Measurements from ENCODE around the gene ACBD7.

DNA sequence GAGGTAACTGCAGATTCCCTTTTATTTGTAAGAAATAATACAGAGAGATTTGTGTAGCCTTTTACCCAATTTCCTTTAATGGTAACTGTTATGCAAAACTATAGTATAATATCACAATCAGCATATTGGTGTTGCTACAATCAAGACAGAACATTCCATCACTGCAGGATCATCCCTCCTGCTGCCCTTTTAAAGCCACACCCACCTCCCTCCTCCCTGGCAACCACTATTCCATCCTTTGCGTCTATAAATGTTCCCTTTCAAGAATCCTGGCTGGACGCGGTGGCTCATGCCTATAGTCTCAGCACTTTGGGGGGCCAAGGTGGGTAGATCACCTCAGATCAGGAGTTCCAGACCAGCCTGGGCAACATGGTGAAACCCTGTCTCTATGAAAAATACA, 13.2 kb downstream of the ACBD7 start:
- TF ChIP-seq, protein P1, sequence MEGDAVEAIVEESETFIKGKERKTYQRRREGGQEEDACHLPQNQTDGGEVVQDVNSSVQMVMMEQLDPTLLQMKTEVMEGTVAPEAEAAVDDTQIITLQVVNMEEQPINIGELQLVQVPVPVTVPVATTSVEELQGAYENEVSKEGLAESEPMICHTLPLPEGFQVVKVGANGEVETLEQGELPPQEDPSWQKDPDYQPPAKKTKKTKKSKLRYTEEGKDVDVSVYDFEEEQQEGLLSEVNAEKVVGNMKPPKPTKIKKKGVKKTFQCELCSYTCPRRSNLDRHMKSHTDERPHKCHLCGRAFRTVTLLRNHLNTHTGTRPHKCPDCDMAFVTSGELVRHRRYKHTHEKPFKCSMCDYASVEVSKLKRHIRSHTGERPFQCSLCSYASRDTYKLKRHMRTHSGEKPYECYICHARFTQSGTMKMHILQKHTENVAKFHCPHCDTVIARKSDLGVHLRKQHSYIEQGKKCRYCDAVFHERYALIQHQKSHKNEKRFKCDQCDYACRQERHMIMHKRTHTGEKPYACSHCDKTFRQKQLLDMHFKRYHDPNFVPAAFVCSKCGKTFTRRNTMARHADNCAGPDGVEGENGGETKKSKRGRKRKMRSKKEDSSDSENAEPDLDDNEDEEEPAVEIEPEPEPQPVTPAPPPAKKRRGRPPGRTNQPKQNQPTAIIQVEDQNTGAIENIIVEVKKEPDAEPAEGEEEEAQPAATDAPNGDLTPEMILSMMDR (IDR thresholded peaks at IDR 0.05) = no peak
- TF ChIP-seq POLR2A (IDR thresholded peaks at IDR 0.05) = no peak
